ENCODE data around the gene HMMR.

- TF ChIP-seq CTCF (IDR thresholded peaks at IDR 0.05): no peak
- no peak for TF ChIP-seq EP300 (IDR thresholded peaks at IDR 0.05)
- TF ChIP-seq POLR2A (IDR thresholded peaks at IDR 0.05): no peak
- TF ChIP-seq POLR2AphosphoS5 (IDR thresholded peaks at IDR 0.05): no peak
Measured at GRCh38 chr5:163475411-163475810, 15.0 kb downstream of the HMMR start.

All from gastroesophageal sphincter (tissue), 3 donors.